Uterus (tissue), 2 donors: ENCODE results near the gene NPAS4.
"Not testable (repeated sequence)": the region's sequence is repeated elsewhere in the genome, so short reads cannot be mapped to it uniquely, and the experiment has no call there.

Experiments
- POLR2A ChIP-seq, 2 donors: fragments of 450-650 bp; IDR thresholded peaks; one replicate each; pipeline ENCODE4 v1.6.1; 2016; ENCODE audit warnings: antibody characterized with exemption in 2 of 2, mild to moderate bottlenecking in 1 of 2, moderate library complexity in 1 of 2
- TF ChIP-seq, protein P1 (sequence below), 4 experiments: fragments of 200-600 bp in 2 of 4; fragments of 450-650 bp in 2 of 4; sonication (generic) in 2 of 4; IDR thresholded peaks; one replicate each; pipeline ENCODE4 v1.5.1; 2016 to 2019; ENCODE audit warnings: antibody characterized with exemption in 4 of 4, mild to moderate bottlenecking in 2 of 4, moderate library complexity in 1 of 4

- TF ChIP-seq POLR2A (IDR thresholded peaks at IDR 0.05) = not testable (repeated sequence)
- TF ChIP-seq, protein P1, sequence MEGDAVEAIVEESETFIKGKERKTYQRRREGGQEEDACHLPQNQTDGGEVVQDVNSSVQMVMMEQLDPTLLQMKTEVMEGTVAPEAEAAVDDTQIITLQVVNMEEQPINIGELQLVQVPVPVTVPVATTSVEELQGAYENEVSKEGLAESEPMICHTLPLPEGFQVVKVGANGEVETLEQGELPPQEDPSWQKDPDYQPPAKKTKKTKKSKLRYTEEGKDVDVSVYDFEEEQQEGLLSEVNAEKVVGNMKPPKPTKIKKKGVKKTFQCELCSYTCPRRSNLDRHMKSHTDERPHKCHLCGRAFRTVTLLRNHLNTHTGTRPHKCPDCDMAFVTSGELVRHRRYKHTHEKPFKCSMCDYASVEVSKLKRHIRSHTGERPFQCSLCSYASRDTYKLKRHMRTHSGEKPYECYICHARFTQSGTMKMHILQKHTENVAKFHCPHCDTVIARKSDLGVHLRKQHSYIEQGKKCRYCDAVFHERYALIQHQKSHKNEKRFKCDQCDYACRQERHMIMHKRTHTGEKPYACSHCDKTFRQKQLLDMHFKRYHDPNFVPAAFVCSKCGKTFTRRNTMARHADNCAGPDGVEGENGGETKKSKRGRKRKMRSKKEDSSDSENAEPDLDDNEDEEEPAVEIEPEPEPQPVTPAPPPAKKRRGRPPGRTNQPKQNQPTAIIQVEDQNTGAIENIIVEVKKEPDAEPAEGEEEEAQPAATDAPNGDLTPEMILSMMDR (IDR thresholded peaks at IDR 0.05) = not testable (repeated sequence)
These were observed 36.5 kb upstream of the NPAS4 start for GRCh38 chr11:66384316-66384715.
